ENCODE data around the gene CHID1.

Gene CHID1

DNA sequence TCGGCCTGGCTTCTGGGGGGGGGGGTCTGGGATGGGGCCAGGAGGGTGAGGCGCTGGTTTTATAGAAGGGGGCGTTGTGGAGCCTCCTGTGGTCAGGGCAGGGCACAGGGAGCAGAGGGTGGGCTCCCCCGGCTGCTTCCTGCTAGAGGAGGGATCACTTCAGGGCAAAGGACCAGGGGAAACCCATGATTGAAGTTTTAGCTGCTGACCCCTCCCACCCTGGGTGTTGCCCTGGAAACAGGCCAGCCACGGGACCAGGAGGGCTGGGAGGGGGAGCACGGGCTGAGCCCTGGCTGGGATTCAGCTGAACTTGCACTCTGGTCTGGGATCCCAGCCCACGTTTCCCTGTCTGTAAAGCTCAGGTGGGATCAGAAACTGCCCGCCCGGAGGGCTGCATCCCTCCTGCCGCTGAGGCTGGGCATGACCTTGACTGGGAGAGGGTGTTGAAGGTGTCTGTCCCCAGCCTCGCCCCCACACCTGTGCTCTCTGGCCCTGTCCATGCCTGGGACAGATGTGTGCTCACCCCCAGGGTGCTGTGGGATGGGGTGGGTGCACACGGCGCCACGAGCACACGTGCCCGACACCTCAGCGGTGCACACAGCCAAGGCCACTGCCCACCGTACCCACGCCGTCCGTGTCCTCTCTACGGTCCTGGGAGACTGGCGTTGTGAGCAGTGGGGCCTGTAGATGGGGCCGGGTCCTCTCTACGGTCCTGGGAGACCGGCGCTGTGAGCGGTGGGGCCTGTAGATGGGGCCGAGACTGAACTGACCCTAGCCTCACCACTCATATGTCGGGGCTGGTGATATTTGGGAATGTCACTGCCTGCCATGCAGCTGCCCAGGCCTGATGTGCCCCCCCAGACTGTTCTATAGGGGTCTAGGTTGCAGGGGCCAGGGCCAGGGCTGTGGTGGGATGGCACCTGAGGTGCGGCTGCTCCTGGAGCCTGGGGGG, 65.6 kb downstream of the CHID1 start:
- DNase-seq, result no peak

DNA sequence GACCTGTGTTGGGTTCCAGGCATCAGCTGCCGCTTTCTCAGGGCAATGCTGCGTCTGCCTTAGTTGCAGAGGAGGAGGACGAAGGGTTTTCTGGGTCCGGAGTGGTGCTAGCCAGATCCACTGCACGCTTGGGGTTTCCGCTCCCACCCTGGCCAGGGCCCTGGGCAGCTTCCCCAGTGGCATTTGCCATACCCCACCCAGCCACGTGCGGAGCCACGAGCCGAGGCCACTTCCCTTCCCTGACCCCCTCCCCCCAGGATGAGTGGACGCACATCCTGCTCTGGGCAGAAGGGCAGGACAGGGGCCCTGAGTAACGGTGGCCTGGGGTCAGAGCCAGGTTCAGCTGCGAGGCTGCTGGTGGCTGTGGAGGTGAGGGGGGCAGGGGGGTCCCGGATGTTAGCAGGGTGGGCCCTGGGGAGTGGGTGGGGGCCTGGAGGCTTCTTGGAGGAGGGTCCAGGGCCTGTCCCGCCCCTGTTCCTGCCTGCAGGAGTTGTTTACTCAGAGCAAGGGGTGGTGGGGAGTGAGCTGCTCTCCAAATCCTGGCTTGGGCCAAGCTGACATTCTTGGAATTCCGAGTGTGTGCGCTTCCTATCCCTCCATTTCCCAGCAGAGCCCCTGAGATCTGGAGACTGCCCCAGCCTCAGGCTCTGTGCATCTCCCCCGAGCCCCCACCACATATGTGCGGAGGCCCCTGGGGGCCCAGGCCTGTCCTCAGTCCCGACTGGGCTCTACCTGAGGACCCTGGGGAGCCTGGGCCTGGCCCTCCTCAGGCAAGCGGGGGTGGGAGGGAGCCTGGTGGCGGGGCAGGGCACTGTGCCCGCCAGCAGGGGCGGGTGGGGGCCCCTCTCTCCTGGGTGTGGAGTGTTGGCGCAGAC, 66.6 kb downstream of the CHID1 start:
- peak; percentile 64 for DNase-seq

DNA sequence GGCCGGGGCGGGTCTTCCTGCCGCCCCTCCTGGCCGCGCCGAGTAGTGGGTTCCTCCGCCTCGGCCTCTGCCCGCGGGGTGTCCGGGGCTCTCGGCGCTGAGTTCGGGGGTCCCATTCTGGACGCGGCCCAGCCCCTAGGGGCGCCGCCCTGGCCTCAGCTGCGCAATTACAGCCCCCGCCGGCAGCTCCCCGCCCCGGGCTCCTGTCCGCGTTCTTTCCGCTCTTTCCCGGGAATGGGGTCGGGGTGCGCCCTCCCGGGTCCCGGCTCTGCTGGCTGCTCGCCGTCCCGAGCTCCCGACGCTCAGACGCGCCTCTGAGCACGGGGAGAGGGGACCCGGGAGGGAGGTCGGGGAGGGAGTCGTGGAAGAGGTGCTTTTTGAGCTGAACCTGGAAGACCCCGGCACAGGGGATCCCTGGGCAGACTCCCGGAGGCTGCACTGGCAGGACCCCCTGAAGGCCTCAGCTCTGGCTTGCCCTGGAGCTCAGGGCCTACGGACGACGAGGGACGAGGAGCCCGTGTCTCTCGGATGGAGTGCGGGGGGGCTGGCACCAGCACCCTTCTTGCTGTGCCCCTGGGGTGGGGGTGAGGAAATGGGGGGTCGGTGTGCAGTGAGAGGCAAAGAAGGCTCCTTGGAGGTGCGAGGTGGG, 67.4 kb downstream of the CHID1 start:
- DNase-seq, result peak; percentile 68

DNA sequence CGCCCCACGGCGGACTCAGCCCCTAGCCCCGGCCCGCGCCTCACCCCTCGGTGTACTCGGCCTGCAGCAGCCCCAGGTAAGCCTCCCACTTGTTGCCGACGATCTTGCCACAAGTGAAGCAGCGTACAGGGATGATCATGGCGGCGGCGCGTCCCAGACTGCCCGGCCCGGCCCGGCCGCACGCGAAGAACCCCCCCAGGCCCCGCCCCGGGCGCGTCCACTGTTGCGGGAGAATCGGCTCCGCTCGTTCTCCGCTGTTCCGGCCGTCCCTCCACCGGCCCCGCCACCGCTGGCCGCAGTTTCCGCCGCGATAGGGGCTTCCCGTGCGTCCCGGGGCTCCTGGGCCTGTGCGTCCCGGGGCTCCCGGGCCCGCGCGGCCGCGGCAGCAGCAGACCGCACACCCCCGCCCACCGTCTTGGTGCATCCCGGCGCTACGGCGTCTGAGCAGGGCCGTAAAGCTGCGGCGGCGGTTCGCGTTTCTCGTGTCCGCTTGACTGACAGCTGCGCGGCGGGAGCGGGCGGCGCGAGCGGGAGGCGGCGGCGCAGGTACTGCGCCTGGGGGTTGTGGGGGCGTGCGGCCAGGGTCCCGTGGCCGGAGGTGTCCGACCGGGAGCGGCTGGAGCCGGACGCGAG, 68.1 kb downstream of the CHID1 start, which contains the start of the genes POLR2L and TSPAN4:
TSS of gene POLR2L (minus strand) at position 160 of the 633 bp plus-strand sequence. CDS start at position 139, 21 bp downstream.
TSS of gene TSPAN4 (plus strand) at position 483 of the 633 bp plus-strand sequence. CDS start 7,453 bp downstream, outside the sequence.
- DNase-seq, result peak; percentile 95

DNA sequence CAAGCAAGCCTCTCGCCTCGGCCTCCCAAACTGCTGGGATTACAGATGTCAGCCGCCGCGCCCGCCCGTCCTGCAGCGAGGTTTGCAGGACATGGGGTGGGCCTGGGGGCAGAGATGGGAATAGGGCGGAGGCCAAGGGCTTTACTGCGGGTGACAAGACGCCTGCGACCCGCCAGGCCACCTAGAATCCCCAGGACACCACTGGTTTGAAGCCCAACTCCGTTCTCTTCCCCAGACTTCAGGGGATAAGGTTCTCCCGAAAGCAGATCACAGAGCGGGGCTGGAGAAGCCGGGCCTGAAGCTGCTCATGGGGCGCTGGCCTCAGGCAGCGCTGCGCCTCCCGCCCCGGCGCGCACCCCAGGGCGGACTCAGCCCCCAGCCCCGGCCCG, 68.6 kb downstream of the CHID1 start:
- DNase-seq, result no peak

DNA sequence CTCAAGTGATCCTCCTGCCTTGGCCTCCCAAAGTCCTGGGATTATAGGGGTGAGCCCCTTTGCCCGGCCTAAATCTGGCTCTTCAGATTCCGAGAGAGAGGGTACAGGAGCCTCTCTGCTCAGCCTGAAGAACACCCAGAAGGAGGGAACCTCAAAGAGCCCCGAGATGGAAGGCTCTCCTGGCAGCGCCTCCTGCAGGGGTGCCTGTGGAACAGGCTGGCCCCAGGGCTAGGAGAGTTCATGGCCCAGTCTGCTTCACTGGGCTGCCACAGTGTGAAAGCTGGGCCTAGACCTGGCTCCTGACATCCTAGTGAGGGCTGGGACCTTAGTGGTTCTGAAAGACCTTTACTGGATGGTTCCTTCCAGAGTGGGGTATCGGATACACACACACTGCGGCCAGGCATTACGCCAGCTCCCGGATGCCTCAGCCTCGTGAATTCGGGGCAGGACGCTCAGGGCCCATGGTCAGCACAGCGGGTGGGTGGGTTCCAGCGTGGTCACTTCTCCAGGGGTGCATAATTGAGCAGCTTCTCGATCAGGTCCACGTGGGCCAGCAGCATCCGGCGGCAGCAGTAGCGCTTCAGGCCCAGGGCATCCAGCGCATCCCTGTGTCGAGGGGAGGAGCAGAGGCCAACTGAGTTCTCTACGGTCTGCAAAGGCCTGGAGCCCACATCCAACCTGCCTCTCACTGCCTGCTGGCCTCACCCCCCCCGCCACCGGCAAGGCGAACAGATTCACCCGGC, 70.6 kb downstream of the CHID1 start:
- no peak for DNase-seq

DNA sequence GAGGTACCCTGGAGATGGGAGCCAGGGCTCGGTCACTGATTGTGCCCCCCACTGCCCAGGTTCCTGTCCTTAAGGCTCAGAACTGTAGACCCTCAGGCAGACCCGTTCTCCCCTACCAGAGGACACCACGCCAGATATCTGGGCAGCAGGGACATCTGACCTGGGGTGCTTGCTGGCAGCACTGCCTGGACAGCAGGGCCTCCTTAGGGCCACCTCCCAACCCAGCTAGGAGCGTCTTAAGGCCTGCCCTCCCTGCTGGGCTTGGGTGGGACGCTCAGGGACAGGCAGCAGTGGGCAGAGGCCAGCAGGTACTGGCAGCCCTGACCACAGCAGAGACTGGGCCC, 71.4 kb downstream of the CHID1 start:
- no peak for DNase-seq

DNA sequence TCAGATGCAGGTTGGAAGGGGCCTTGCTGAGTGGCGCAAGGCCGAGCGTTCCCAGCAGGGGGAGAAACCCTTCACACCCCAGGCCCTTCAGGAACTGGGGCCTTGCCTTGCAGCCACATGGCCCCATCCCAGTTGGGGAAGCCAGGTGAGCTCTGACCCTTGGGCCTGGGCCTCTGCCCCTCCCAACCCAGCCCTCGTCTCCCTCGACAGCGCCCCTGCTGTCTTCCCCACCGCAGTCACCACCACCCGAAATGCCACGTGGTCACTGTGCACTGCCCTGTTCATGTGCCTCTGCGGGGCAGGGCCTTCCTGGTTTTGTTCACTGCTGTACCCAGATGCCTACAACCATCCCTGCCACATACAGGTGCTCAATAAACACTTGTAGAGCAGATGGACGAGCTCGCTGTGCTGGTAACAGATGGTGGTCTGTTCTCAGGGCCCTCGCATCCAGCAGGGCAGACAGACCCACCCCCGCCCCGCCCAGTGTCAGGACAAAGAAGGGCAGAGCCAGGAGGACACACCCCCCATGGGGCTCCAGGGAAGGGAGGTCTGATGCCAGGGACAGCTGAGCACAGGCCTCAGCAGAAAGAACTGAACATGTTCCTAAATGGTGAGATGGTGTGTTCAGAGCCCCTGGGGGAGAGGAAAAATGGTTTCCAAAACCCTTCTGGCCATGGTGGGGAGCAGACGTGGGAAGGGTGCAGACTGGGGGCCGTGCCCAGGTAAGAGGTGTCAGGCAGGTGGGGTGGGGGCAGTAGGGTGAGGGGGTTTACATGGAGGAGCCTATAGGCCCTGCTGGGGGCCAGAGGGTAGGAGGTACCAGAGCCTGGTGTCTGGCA, 72.0 kb downstream of the CHID1 start:
- no peak for DNase-seq

DNA sequence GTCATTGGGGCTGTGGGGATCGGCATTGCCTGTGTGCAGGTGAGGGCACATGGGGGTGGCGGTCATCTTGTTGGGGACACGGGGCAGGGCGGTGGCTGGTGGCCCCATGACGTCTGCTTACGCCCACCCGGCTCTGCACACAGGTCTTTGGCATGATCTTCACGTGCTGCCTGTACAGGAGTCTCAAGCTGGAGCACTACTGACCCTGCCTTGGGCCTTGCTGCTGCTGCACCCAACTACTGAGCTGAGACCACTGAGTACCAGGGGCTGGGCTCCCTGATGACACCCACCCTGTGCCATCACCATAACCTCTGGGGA, 72.7 kb downstream of the CHID1 start:
- no peak for DNase-seq

DNA sequence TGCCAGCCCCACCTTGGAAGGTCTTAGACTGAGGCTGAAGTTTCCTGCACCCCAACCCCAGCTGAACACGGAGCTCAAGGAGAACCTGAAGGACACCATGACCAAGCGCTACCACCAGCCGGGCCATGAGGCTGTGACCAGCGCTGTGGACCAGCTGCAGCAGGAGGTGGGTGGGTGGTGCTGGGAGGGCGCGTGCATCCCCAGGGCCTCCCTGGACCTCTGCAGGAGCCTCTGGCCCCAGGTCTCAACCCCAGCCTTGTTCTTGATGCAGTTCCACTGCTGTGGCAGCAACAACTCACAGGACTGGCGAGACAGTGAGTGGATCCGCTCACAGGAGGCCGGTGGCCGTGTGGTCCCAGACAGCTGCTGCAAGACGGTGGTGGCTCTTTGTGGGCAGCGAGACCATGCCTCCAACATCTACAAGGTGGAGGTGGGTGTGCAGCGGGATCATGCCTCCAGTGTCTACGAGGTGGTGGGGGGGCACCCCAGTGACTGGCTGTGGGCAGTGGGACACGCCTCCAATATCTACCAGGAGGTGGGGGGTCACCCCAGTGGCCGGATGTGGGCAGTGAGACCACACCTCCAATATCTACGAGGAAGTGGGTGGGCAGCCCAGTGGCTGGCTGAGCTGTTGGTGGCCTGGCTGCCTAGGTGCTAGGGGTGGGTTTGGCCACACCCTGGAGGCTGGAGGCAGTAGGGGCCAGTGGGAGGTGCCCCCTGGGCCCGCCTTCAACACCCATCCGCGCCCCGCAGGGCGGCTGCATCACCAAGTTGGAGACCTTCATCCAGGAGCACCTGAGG, 73.2 kb downstream of the CHID1 start:
- no peak for DNase-seq

DNA sequence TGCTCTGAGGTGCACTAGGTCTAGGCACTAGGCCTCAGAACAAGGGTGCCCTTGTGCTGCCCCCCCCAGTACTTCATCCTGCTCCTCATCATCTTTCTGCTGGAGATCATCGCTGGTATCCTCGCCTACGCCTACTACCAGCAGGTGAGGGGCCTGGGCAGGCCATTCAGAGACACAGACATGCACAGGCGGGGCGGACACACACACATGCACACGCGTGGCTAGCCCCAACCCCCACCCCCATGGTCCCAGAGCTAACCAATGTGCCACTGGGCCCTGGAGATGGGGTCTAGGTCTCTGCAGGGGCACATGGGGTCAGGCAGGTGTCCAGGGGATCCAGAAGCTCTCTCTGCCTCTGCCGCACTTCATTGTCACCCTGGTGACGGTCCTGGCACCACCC, 73.9 kb downstream of the CHID1 start:
- no peak for DNase-seq

DNA sequence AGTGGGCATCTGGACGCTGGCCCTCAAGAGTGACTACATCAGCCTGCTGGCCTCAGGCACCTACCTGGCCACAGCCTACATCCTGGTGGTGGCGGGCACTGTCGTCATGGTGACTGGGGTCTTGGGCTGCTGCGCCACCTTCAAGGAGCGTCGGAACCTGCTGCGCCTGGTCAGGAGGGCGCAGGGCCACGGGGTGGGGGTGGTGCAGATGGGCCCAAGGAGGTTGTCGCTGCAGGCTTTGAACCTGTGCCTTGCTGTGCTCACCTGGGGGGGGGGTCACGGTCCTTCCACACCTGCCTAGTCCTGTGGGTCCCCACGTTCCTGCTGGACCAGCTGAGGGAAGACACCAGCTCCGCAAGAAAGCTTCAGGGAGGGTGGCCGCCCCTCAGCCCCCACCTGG, 74.3 kb downstream of the CHID1 start:
- no peak for DNase-seq

DNA sequence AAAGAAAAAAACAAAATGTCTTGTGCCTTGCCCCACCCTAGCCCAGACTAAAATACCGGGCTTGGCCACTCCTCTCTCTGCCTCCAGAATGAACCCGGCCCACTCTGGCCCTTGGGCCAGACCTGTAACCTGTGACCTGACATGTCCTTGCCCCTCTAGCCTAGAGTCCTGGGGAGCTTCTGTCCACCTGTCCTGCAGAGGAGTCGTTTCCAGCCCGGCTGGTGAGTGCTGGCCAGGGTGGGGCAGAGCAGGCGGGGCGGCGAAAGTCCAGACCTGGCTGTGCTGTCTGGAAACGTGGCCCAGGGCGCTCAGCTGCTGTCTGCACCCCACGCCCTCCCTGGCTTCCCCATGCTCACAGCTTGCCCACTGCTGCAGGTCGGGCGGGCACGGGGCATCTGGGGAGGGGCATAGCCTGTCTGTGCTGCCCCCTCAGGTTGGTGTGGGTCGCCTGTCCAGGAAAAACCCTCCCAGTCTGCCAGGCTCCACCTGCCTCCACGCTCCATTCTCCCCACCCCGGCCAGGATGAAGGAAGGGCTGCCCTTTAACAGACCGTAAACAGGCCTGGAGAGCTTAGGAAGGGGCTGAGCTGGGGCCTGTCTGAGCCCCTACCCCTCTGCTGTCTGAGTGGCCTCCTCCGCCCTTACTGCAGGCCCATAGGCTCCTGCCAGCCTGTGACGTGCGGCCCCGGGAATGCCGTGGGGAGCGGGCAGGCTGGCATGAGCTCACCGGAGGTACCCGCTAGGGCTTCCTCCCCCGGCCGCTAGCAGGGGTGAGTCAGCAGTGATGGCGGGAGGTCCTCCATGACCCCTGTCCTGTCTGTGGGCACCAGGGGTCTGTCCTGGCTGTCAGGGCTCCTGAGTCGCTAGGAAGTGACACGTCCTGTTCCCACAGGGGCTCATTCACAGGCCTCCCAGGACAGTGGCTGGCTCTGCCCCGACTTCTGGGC, 76.0 kb downstream of the CHID1 start:
- DNase-seq, result peak; percentile 64

DNA sequence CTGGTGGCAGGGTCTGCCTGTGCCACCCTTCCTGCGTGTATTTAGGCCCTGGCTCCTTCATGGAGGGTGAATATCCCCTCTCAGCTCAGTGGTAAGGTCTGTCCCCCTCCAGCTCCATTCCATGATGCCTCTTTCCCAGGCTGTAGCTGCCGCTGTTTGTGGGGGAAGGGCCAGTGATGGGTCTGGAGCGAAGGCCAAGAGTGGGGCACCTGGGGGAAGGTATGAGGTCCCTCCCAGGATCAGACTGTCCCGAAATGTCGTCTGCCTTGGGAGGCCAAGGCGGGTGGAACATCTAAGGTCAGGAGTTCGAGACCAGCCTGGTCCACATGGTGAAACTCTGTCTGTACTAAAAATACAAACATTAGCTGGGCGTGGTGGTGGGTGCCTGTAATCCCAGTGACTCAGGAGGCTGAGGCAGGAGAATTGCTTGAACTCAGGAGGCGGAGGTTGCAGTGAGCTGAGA, 76.7 kb downstream of the CHID1 start:
- no peak for DNase-seq

DNA sequence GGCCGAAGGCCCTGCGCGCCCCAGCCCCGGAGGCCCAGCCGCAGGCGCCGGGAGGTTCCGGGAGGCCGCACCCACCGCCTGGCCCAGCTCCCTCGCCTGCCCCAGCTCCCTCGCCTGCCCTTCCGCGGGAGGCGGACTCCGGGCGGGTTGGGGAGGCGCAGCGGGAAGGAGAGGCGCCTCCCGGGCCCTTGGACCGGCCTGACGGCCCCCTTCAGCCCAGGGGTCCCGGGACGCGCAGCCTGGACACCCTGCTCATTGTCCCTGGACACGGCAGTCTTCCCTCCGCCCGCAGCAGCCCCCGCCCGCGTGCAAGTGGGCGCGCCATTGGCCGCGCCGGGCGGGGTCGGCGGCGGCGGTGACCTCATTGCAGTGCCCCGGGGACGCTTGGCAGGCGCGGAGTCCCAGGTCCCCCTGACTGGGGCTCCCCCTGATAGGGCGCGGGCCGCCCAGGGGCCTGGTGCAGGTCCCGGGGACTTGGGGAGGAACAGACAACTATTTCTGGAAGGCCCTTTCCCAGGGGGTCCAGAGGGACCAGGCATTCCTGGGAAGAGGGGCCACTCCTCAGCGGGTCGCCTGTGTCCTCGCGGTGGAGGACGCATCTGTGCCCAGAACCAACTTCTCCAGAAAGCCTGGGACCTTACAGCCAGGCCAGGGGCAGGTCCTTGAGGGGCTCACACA, 77.4 kb downstream of the CHID1 start:
- DNase-seq, result peak; percentile 79

DNA sequence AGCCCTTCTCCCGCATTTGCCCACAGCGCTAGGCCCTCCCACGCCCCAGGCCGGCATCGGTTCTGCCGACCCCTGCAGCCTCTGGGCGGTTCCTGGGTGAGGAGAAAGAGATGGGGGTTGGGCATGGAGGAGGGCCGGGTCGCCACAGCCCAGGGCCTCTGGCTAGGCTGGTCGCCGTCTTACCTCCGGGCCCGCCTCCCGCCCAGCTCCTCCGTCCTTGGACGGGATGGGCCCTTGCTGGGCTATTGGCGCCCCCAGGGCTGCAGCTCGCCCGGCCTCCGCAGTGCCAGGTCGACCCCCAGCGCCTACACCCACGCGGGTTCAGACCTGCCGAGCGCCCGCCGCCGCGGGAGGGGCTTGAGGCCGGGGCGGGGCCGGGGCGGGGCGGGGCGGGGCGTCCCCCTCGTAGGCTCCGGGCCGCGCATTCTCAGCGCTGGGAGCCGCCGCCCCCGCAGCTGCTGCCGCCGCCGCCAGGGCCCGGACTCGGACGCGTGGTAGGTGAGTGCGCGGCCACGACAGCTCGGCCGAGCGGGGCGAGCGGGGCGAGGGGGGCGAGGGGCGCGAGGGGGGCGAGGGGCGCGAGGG, 78.0 kb downstream of the CHID1 start, which contains the start of gene CD151:
TSS of gene CD151 (plus strand) at position 424 of the 585 bp plus-strand sequence. CDS start 3,118 bp downstream, outside the sequence.
- peak; percentile 79 for DNase-seq

DNA sequence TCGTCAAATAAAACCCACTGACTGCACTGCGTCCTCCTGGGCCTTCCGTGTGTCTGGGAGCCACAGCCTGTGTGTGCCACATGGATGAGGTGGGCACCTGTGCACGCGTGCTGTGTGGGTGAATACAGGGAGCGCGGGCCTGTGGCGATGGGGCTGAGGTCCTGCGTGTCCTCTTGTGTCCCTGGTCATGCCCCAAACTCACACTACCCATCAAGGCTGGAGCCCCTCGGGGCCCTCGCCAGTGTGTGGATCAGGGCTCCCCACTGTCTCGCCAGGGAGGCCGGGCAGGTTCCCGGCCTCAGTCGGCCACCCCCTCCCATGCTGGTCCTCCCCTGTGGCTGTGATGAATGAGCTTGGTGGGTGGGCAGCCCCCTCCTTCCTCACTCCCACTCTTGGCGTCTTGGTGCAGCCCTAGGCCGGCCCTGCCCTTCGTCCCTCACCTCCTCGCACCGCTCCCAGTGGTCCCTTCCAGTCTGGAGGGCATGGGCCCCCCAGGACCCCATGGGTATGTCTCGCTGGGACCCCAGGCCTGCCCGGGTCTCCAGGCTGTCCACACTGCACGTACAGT, 78.6 kb downstream of the CHID1 start:
- no peak for DNase-seq

Data from activated CD8-positive, alpha-beta memory T cell treated with anti-CD3 and anti-CD28 coated beads, Interleukin-2, amount 50 U/mL, for 48 hours (primary cell).